Kidney (tissue), 14 donors: ENCODE data around the gene TRIAP1. TPM values are rescaled to one million over a fixed set of nuclear protein-coding genes. Genes with fewer than 3 reads are reported as not detected.
"Not testable (repeated sequence)": the region's sequence is repeated elsewhere in the genome, so short reads cannot be mapped to it uniquely, and the experiment has no call there.

Source experiments
- DNase-seq, 5 donors: peaks; one replicate each; pipeline ENCODE4 v3.0.0-alpha.2; 2013 to 2020
- FAIRE-seq: peaks from 2 replicates; lab custom pipeline; 2012; peaks lifted over from hg19 to GRCh38; lab: Jason Lieb, UNC
- H3K27ac ChIP-seq, 2 donors: one replicate each; pipeline ENCODE4 v1.7.0; 2013; ENCODE audit warnings: low read depth in 2 of 2, low read length in 2 of 2, inconsistent platforms in 1 of 2
- H3K27me3 ChIP-seq: one replicate; pipeline ENCODE4 v1.7.1; 2013; ENCODE audit warnings: low read length, inconsistent platforms; ENCODE audit not compliant: control insufficient read depth, insufficient read depth
- H3K36me3 ChIP-seq, 3 donors: one replicate each; pipeline versions ENCODE4 v1.7.0 to v1.7.1; 2013; ENCODE audit warnings: low read length in 3 of 3, control low read depth in 1 of 3, inconsistent platforms in 1 of 3; ENCODE audit not compliant: insufficient read depth in 3 of 3, control insufficient read depth in 2 of 3
- H3K4me1 ChIP-seq, 3 donors: one replicate each; pipeline versions ENCODE4 v1.7.0 to v1.7.1; 2013; ENCODE audit warnings: low read length in 3 of 3, inconsistent platforms in 1 of 3, low read depth in 1 of 3; ENCODE audit not compliant: control insufficient read depth in 2 of 3, insufficient read depth in 2 of 3
- H3K4me3 ChIP-seq, 3 donors: one replicate each; pipeline versions ENCODE4 v1.7.0 to v1.8.1; 2013; ENCODE audit warnings: low read length in 3 of 3, control low read depth in 1 of 3, inconsistent platforms in 1 of 3
- H3K9ac ChIP-seq, 3 donors: one replicate each; pipeline versions ENCODE4 v1.7.0 to v1.7.1; 2013; ENCODE audit warnings: low read length in 3 of 3, control low read depth in 1 of 3, inconsistent platforms in 1 of 3
- H3K9me3 ChIP-seq, 3 donors: one replicate each; pipeline versions ENCODE4 v1.7.0 to v1.7.1; 2013; ENCODE audit warnings: low read length in 3 of 3, control low read depth in 1 of 3, inconsistent platforms in 1 of 3; ENCODE audit not compliant: control insufficient read depth in 2 of 3, insufficient read depth in 1 of 3
- CTCF ChIP-seq: IDR thresholded peaks from 3 replicates; pipeline ENCODE4 v1.5.1; 2012; ENCODE audit warnings: mild to moderate bottlenecking, moderate library complexity, borderline replicate concordance; ENCODE audit not compliant: insufficient read depth; ENCODE audit errors: extremely low read depth
- intact Hi-C: fragments of 100-400 bp; cut with DNase I; formaldehyde crosslinking; loops from one replicate; pipeline ENCODE4 v1.11.1; 2022
- polyA plus RNA-seq: library from polyadenylated mRNA; stranded (reverse); fragments of 350-450 nt; fragmentation: Illumina TruSeq; extraction: RNeasy Lipid Tissue Mini Kit (QIAGEN cat#74804); gene quantifications from one replicate; pipeline ENCODE4 v1.2.3, GENCODE V29; 2014; ENCODE audit warnings: low read depth, low replicate concordance; ENCODE audit not compliant: insufficient read depth
- total RNA-seq: library from RNA; stranded (reverse); fragmentation: NEBNext Ultra II Directional; extraction: Animal tissue kit (Norgen Biotek cat#: 25700); gene quantifications from one replicate; pipeline ENCODE4 v1.2.1, GENCODE V29; 2021
- donor health status: control.
- donor health status: control.
- donor health status: control.
- donor health status: control.
- donor health status: control.
- donor health status: DM: yes; HTN: yes; CAD: no.
- donor health status: Normal renal cell carcinoma (clear cell type).

TRIAP1 gene
- total and polyA plus RNA-seq, 2 donors from 2014 or later, result 15.6 to 28.2 TPM

- H3K27me3 ChIP-seq, result no peaks in the 10 kb centered on the region
- TF ChIP-seq CTCF, result no peak
- DNase-seq, result no peak
- no peak overlapping the region for H3K27ac ChIP-seq
- intact Hi-C loops, result no loop called here
- no peak overlapping the region for H3K9ac ChIP-seq
- H3K9me3 ChIP-seq, result no peaks in the 10 kb centered on the region
- peaks cover 6 to 18% (median 16%) of the 10 kb centered on the region in 3 donors for H3K36me3 ChIP-seq
- no peak overlapping the region for H3K4me3 ChIP-seq
- peaks cover 0 to 3% (median 3%) of the 10 kb centered on the region in 3 donors for H3K4me1 ChIP-seq
- FAIRE-seq, result no peak
Observed at GRCh38 chr12:120453060-120453750, 7.0 kb upstream of the TRIAP1 start.

- H3K4me1 ChIP-seq, H3K27me3 ChIP-seq, H3K9ac ChIP-seq, H3K27ac ChIP-seq, H3K9me3 ChIP-seq, DNase-seq, H3K4me3 ChIP-seq, intact Hi-C loops, FAIRE-seq: not testable (repeated sequence)
- H3K36me3 ChIP-seq, result peaks cover 6 to 18% (median 16%) of the 10 kb centered on the region in 3 donors
Observed at GRCh38 chr12:120452524-120452923, 6.3 kb upstream of the TRIAP1 start.

GRCh38 chr12:120447992-120448391 is 1.8 kb upstream of the TRIAP1 start:
- Histone ChIP-seq H3K9me3 (no peaks in the 10 kb centered on the region), H3K4me1 (peaks cover 3 to 8% (median 7%) of the 10 kb centered on the region in 3 donors), H3K9ac (no peak overlapping the region), H3K36me3 (peaks cover 4 to 13% (median 9%) of the 10 kb centered on the region in 3 donors), H3K27ac (no peak overlapping the region), H3K27me3 (no peaks in the 10 kb centered on the region), H3K4me3 (no peak overlapping the region)
- no peak for FAIRE-seq
- intact Hi-C loops, result no loop called here
- DNase-seq, result no peak
- no peak for TF ChIP-seq CTCF

GRCh38 chr12:120446844-120447178 is 627 bp upstream of the TRIAP1 start:
- peak overlapping the region; percentile 61 to 95 (median 82) for H3K9ac ChIP-seq
- DNase-seq, FAIRE-seq, H3K9me3 ChIP-seq, H3K27me3 ChIP-seq, H3K4me1 ChIP-seq, intact Hi-C loops: not testable (repeated sequence)
- H3K36me3 ChIP-seq, result peaks cover 4 to 15% (median 9%) of the 10 kb centered on the region in 3 donors
- peak overlapping the region; percentile 85 to 97 (median 96) for H3K4me3 ChIP-seq
- H3K27ac ChIP-seq, result peak overlapping the region; percentile 74 to 87
